Neural cell (in vitro differentiated cells): ENCODE results near the gene KCNA10.

Experiments
- CTCF ChIP-seq: fragments of 450-650 bp; IDR thresholded peaks from 2 replicates; pipeline ENCODE4 v1.5.1; 2014; ENCODE audit warnings: antibody characterized with exemption, mild to moderate bottlenecking, moderate library complexity; ENCODE audit not compliant: poor library complexity, severe bottlenecking
- EP300 ChIP-seq: fragments of 450-650 bp; conservative IDR thresholded peaks from 2 replicates; pipeline ENCODE4 v1.6.1; 2014; ENCODE audit warnings: antibody characterized with exemption, mild to moderate bottlenecking, moderate library complexity; ENCODE audit not compliant: poor library complexity, severe bottlenecking
- POLR2AphosphoS5 ChIP-seq: IDR thresholded peaks from 2 replicates; pipeline ENCODE4 v1.6.1; 2012
- REST ChIP-seq: IDR thresholded peaks from 2 replicates; pipeline ENCODE4 v1.6.1; 2012; ENCODE audit warnings: borderline replicate concordance
- SMC3 ChIP-seq: fragments of 450-650 bp; conservative IDR thresholded peaks from 2 replicates; pipeline ENCODE4 v1.6.1; 2014; ENCODE audit warnings: antibody characterized with exemption, mild to moderate bottlenecking, moderate library complexity; ENCODE audit not compliant: poor library complexity
- TAF1 ChIP-seq: IDR thresholded peaks from 2 replicates; pipeline ENCODE4 v1.6.1; 2012; ENCODE audit warnings: low read depth

- no peak for TF ChIP-seq CTCF
- no peak for TF ChIP-seq POLR2AphosphoS5
- TF ChIP-seq TAF1, result no peak
- TF ChIP-seq SMC3, result no peak
- TF ChIP-seq REST, result no peak
- no peak for TF ChIP-seq EP300
Measured at GRCh38 chr1:110545492-110545891, 26.5 kb upstream of the KCNA10 start.
